Stimulated activated CD4-positive, alpha-beta T cell treated with anti-CD3 and anti-CD28 coated beads, Interleukin-2, amount 100 ng/mL, for 24 hours (primary cell): ENCODE results near the gene VWA1.

Experiments used
- DNase-seq, 2 donors: peaks; one replicate each; pipeline ENCODE4 v3.0.0-alpha.2; 2020

VWA1 gene

DNA sequence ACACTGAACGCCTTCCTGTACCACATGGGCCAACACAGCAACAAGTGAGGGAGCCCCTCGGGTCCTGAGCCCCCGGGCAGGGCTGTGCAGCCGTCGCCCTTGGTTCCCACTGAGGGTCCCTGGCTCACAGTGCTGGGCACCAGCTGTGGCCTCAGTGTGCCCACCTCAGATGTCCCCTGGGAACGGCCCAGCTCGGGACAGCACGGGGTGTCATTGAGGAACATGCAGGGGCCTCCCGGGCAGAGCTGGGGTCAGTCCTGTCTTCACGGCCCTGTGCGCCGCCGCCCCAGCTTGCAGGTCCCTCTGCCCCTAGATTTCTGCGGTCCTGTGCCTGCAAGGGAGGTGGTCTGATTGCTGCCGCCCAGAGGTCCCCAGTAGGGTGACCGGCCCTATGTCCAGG lies 53.7 kb downstream of the VWA1 start:
- DNase-seq: no peak

- DNase-seq: no peak
Observed at GRCh38 chr1:1489861-1490260, 54.4 kb downstream of the VWA1 start.

- no peak for DNase-seq
Observed at GRCh38 chr1:1490633-1491230, 55.2 kb downstream of the VWA1 start.

DNA sequence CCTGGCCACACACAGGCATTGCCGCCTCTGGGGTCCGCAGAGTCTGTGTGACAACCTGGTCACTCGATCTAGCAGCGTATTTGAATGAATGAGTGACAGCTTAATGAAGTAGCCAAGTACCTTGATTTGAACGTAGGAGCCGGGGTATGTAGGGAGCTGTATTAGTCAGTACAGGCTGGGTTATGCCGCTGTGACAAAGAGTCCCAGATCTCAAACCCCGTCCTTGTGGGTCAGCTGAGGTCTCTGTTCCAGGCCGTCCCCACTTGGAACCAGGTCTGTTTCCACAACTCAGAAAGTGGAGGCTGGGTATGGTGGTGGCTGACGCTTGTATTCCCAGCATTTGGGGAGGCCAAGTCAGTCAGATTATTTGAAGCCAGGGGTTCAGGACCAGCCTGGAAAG lies 56.1 kb downstream of the VWA1 start:
- DNase-seq: no peak
